HG03280 (cell line): ENCODE data around the gene ERBB3.

Experiments used
- ATAC-seq: cut with Tn5 transposase; IDR thresholded peaks from one replicate; pipeline ENCODE4 v1.9.1; 2021; ENCODE audit warnings: mild to moderate bottlenecking, moderate library complexity; ENCODE audit not compliant: unreplicated experiment

ERBB3 gene

DNA sequence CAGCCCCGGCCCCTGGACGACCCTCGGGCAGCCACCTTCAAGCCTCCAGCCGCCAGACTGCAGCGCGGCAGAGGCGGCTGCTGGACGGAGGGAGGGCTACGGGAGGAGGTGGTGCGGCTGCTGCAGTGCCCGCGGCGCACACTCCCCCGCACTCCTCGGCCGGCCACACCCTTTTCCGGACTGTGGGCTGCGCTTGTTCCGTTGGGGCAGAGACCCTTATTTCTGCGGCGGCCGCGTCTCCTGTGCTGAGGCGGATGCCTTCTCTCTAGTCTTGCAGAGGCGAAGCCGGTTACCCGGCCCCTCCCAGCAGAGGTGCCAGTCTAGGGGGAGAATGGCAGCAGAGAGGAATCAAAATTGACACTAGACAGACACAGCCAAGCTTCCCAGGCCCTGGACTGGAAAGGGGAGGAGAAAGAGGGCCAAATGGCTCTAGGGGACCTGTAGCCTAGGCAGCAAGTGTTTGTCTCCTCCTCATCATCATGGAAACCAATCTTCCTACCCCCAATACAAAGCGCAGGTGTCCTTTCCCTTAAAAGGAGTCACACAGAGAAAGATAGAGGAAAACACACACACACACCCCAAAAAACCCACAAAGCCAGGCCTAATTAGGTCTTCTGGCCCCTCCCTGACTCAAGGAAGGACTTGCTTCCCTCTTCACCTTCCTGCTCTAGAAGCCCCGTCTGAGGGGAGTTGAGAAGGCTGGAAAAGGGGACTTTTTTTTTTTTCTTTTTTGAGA lies 49.4 kb downstream of the ERBB3 start:
- no peak for ATAC-seq

DNA sequence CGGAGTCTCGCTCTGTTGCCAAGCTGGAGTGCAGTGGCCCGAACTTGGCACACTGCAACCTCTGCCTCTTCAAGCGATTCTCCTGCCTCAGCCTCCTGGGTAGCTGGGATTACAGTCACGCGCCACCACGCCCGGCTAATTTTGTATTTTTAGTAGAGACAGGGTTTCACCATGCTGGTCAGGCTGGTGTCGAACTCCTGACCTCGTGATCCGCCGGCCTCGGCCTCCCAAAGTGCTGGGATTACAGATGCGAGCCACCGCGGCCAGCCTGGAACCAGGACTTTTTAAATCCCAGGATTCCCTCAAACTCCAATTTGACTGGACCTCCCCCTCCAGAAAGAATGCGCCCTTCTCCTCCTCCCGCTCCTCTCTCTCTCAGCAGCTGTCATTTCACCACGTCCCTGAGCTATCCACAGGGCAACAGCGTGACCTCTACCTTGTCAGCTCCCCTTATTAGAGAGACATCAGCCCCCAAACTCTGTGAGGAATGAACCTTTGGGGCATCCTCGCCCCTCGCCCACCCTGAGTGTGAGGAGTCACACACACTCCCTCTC lies 50.1 kb downstream of the ERBB3 start:
- ATAC-seq, result no peak

DNA sequence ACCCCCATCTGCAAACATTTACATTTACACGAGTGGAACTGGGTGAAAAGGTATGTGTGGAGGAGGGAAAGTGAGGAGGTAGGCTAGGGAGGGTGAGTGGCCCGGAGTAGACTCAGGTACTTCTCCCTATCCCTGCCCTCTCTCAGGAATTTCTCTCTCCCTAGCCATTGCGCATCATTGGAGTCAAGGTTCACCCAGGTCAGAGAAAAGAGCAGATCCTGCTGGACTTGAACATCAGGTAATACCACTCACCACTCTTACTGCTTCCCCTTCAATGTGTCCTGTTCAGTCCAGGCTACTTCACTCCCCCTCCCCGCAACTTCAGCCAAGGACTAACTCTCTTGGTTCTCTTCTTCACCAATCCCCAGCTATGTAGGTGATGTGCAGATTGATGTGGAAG lies 50.9 kb downstream of the ERBB3 start:
- no peak for ATAC-seq

DNA sequence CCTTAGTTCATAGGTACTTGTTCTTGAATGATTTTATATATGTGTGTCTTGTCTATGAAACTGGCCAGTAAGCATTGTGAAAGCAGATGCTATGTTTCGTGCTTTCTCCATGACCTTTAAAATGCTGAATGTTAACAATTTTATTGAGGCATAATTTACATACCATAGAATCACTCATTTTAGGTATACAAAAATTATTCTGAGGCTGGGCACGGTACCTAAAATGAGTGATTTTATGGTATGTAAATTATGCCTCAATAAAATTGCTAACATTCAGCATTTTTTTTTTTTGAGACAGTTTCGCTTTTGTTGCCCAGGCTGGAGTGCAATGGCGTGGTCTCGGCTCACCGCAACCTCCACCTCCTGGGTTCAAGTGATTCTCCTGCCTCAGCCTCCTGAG lies 54.9 kb downstream of the ERBB3 start:
- no peak for ATAC-seq

DNA sequence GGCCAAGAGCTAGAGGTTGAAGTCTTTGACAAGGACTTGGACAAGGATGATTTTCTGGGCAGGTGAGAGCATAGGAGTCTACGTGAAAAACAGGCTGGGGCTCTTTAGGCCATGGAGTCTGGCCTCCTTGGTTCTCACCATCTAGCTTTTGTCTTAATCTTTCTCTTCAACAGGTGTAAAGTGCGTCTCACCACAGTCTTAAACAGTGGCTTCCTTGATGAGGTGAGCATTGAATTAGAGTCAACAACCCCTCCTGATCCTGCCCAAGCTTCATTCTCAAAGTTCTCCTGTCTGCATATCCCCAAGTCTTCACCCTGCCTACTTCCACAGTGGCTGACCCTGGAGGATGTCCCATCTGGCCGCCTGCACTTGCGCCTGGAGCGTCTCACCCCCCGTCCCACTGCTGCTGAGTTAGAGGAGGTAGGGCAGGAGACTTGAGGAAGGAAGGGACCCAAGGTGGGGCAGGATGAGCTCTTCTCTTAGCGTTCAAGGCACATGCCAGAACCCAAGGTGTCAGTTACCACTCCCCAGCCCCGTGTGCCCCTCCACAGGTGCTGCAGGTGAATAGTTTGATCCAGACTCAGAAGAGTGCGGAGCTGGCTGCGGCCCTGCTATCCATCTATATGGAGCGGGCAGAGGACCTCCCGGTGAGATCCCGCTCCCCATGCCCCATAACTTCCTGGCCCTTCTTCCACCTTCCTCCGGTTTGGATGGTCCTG lies 58.0 kb downstream of the ERBB3 start:
- ATAC-seq, result no peak

DNA sequence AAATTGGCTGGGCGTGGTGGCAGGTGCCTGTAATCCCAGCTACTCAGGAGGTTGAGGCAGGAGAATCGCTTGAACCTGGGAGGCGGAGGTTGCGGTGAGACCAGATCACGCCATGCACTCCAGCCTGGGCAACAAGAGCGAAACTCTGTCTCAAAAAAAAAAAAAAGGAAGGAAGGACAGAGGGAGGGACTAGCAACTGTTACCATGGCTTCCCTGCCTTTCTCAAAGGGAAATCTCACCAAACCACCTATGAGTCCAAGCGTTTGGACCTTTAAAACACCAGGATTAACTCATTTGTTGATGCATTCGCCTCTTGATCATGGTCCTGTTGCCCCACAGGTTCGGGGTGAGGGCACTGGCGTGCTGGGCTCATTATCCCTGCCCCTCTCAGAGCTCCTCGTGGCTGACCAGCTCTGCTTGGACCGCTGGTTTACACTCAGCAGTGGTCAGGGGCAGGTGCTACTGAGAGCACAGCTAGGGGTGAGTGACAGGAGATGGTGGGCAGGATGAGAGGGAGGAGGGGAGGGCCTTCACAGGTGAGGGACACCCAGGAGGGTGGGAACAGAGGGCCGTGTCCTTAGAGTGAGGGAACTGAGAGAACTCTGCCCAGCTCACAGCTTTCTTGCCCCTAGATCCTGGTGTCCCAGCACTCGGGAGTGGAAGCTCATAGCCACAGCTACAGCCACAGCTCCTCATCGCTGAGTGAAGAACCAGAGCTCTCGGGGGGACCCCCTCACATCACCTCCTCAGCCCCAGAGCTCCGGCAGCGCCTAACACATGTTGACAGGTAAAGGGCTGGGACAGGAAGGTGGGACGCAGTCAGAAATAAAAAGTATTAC lies 62.2 kb downstream of the ERBB3 start:
- no peak for ATAC-seq

DNA sequence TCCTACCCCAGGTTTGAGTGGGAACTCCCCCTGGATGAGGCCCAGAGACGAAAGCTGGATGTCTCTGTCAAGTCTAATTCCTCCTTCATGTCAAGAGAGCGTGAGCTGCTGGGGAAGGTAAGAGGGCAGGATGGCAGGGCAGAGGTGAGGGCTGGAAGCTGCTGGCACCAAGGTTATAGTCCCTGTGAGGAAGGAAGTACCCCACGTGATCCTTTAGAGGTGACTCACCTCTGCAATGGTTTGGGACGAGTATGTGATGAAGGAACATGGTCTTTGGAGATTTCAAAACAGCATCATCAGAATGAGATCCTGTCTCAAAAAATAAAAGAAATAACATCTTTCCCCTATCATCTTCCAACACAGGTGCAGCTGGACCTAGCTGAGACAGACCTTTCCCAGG lies 63.3 kb downstream of the ERBB3 start:
- ATAC-seq, result no peak

DNA sequence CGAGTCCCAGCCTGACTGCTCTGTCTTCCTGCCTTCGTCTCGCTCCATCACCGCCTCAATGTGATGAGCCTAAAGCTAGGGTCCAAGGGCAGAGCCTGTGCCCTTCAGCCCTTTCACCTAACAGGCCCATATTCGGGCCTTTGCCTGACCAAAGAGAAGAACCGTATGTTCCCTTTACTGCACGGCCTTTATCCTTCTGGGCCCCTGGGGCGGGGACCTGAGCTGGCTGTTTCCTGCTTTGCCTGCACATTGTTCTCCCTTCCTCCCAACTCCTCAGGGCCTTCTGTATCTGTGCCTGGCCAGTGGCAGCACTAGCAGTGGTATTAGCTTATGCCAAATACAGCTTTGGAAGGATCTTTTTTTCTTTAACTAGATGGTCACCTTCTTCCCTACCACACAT lies 63.9 kb downstream of the ERBB3 start:
- no peak for ATAC-seq

DNA sequence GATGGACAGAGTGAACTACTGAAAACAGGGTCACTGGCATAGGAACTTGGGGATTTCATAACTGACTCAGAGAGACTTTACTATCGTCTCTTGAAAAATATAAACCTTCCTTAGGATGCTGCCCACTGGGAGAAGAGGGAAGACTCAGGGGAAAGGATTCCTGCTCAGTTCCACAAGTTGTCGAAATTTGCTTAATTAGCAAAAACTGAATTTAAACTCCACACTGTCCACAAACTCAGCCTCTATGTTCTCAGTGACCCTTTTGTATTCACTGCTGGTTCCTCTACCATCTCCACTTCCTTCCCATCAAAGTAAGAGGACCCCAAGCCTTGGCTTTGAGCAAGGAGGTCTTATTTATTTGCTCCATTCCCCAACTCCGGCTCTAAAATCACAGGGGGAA lies 65.3 kb downstream of the ERBB3 start:
- no peak for ATAC-seq

DNA sequence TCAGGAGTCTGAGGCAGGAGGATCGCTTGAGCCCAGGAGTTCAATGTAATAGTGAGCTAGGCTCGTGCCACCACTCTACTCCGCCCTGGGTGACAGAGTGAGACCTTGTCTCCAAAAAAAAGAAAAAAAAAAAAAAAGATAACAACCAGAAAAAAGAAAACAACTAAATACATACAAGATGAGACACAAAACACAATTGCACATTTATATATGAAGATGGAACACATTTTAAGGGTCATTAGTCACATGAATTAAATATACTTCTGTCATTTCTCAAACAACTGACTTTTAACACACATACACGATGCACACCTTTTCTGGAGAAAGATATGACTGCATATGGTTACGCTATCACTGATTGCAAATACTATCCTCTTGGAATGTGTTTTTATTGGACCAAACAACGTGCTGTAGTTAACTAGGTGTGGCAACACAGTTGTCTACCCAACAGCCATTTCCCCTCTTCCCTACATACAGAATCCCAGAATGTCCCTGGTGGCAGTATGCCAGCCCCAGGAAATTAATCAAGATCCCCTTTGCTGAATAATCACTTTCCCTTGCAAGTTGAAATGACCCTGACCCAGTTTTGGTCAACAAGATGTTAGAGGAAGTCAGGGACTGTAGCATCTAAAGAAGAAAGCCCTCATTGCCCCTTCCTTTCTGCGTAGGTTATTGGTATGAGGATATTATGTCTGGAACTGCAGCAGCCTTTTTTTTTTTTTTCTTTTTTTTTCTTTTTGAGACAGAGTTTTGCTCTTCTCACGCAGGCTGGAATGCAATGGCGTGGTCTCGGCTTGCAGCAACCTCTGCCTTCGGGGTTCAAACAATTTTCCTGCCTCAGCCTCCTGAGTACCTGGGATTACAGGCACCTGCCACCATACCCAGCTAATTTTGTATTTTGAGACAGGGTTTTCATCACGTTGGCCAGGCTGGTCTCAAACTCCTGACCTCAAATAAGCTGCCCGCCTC lies 66.8 kb downstream of the ERBB3 start:
- no peak for ATAC-seq

DNA sequence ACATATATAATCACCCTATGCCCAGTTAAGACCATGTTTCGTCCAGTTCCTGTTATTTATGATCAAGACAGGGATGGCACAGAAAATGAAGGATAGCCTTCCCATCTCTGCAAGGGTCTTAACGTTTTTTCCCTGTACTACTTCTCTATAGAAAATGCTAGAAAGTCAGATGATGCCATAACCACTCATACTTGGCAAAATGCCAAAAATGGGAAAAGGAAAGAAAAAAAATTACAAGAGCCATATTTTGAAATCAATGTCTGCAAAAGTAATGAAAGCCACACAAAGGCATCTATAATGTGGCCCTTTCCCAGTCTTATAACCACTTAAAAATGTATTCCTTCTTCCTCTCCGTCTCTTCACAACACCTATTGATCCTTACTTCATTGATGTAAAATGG lies 70.6 kb downstream of the ERBB3 start:
- ATAC-seq, result no peak

DNA sequence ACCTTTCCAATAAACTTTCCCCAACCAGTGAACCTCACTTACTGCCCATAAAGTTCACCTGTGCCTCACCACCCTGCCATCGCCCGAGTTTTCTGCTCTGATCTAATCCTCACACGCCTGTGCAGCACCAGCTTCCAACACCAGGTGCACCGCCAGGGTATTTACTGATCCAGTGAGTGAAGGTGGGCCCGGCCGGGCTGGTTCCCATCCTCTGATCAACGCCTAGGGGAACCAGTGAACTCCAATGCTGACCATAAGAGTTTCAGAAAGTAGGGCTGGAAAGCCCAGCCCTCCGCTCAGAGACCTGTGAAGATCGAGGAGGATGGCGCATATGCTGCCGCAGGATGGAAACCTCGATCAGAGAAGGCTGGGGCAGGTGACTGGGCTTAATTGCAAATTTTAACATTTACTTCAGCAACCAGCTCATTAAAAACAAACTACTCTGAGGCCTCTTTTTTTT lies 71.7 kb downstream of the ERBB3 start:
- ATAC-seq, result peak; percentile 60

DNA sequence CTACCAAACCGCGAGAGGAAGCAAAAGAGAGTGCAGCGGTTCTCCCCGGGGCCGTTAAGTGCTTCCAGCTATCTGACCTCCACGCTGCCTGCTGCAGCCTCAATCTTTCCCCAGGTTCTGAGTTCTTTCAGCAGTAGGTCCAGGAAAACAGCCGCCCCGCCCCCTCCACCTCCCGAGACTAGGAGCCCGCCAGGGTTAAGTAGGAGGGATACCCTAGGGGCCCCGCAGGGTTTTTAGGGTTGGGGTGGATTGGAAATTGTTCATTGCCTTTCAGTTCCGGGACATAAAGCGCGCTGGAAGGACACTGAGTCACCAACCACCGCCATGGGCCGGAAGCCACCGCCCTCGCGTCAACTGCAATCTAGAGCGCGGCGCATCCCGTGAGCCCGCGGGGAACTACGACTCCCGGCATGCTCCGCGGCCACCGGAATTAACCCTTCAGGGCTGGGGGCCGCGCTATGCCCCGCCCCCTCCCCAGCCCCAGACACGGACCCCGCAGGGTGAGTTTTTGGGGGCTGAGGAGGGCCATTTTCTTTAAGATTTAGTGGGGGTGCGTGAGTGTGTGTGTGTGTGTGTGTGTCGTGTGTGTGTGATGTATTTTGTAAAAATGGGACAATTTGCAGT lies 72.3 kb downstream of the ERBB3 start, which contains the start of gene MYL6B:
Gene MYL6B, plus strand, starts transcription at position 456 of the 624 bp plus-strand sequence. CDS start 1,332 bp downstream, outside the sequence.
- ATAC-seq, result peak; percentile 91
